Transverse colon (tissue), 1 donor: Measurements from ENCODE around the gene EEPD1.

Source experiments
- EP300 ChIP-seq: sonication (generic); formaldehyde crosslinking; IDR thresholded peaks from one replicate; pipeline ENCODE4 v1.6.1; 2017; ENCODE audit warnings: antibody characterized with exemption, low read depth
- POLR2A ChIP-seq: fragments of 450-650 bp; IDR thresholded peaks from one replicate; pipeline ENCODE4 v1.6.1; 2016; ENCODE audit warnings: antibody characterized with exemption, mild to moderate bottlenecking, moderate library complexity

DNA sequence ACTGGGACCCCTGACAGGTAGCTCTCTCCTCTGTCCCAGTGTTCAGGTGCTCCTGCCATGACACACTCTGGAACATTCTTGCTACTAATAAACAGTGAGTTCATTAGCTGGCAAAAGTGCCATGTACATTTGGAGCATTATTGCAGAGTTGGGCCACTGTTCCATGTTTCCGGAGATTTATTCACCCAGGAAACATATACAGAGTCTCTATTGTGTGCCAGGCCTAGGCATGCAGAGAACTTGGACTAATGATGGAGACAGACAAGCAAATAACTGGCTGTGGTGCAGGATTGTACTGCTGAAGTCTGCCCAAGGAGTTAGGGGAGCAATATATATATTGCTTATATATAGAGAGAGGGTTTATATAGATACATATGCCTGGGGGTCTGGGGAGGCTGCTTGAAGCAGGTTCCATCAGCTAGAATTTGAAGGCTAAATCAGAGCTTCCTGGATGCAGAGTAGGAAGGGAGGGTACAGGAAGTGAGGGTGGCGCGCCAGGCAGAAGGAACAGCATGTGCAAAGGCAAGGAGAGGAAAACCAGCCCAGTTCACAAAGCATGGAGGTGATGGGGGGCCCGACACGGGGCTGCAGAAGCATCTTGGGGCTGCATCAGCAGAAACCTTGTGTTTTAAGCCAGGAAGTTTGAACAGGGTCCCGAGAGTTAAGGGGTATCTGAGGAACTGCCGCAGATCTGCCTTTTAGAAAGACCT lies 22.7 kb upstream of the EEPD1 start:
- TF ChIP-seq EP300 (no peak), POLR2A (no peak)
